Renal pelvis (tissue), 4 donors: Measurements from ENCODE around the gene MLPH. TPM values are rescaled to one million over a fixed set of nuclear protein-coding genes. Genes with fewer than 3 reads are reported as not detected.

Source experiments
- DNase-seq: peaks from one replicate; pipeline ENCODE4 v3.0.0-alpha.2; 2013
- polyA plus RNA-seq, 3 donors: library from polyadenylated mRNA; unstranded; fragments of 120-200 nt; gene quantifications; one replicate each; pipeline ENCODE4 v1.2.1, GENCODE V29; 2013; ENCODE audit not compliant: insufficient read length in 3 of 3

The MLPH gene
- polyA plus RNA-seq, 3 donors = 2.1 to 5.8 (median 5.1) TPM

GRCh38 chr2:237541243-237541642 is 54.2 kb downstream of the MLPH start:
- DNase-seq = no peak

GRCh38 chr2:237542001-237542704 is 55.1 kb downstream of the MLPH start:
- DNase-seq = no peak

- DNase-seq = no peak
These were observed 59.2 kb downstream of the MLPH start for GRCh38 chr2:237546040-237546875.

- DNase-seq = no peak
These were observed 59.9 kb downstream of the MLPH start for GRCh38 chr2:237546876-237547395.

- DNase-seq = no peak
These were observed 60.9 kb downstream of the MLPH start for GRCh38 chr2:237547841-237548416.

- DNase-seq = no peak
These were observed 62.2 kb downstream of the MLPH start for GRCh38 chr2:237549216-237549615.

- no peak for DNase-seq
These were observed 62.8 kb downstream of the MLPH start for GRCh38 chr2:237549643-237550415.

- DNase-seq = no peak
These were observed 64.1 kb downstream of the MLPH start for GRCh38 chr2:237551071-237551574.

GRCh38 chr2:237552908-237553307 is 65.9 kb downstream of the MLPH start:
- no peak for DNase-seq

- DNase-seq = no peak
These were observed 66.9 kb downstream of the MLPH start for GRCh38 chr2:237553948-237554347.

- no peak for DNase-seq
These were observed 68.5 kb downstream of the MLPH start for GRCh38 chr2:237555560-237555959.

- no peak for DNase-seq
These were observed 70.0 kb downstream of the MLPH start for GRCh38 chr2:237556773-237557632.

- DNase-seq = no peak
These were observed 70.6 kb downstream of the MLPH start for GRCh38 chr2:237557633-237558015.

- no peak for DNase-seq
These were observed 72.0 kb downstream of the MLPH start for GRCh38 chr2:237558961-237559641.

GRCh38 chr2:237561221-237561620 is 74.2 kb downstream of the MLPH start:
- DNase-seq = no peak

GRCh38 chr2:237563816-237564215 is 76.8 kb downstream of the MLPH start:
- peak; percentile 57 for DNase-seq

GRCh38 chr2:237564526-237565131 is 77.6 kb downstream of the MLPH start:
- no peak for DNase-seq

- no peak for DNase-seq
These were observed 78.9 kb downstream of the MLPH start for GRCh38 chr2:237565974-237566373.

GRCh38 chr2:237566401-237567235 is 79.6 kb downstream of the MLPH start, which contains the start of gene PRLH:
PRLH (plus strand) TSS chr2:237566574; CDS start chr2:237566574, 0 bp downstream.
- DNase-seq = no peak
